ENCODE data around the gene TCOF1.

The TCOF1 gene

GRCh38 chr5:150391064-150391834 is 33.8 kb downstream of the TCOF1 start:
- no peak for DNase-seq (ENCODE audit: low spot score)

DNA sequence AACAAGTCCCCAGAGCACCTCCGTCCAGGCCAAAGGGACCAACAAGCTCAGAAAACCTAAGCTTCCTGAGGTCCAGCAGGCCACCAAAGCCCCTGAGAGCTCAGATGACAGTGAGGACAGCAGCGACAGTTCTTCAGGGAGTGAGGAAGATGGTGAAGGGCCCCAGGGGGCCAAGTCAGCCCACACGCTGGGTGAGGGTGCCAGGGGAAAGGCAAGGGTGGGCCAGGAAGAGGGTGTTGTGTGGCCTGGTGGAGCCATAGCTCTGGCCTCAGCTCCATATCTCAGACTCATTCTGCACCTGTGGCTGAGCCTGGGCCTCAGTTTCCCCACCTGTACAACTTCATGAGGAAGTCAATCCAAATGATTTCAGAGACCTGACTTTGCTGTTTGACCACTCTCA is 34.5 kb downstream of the TCOF1 start:
- no peak for DNase-seq (ENCODE audit: low spot score)

DNA sequence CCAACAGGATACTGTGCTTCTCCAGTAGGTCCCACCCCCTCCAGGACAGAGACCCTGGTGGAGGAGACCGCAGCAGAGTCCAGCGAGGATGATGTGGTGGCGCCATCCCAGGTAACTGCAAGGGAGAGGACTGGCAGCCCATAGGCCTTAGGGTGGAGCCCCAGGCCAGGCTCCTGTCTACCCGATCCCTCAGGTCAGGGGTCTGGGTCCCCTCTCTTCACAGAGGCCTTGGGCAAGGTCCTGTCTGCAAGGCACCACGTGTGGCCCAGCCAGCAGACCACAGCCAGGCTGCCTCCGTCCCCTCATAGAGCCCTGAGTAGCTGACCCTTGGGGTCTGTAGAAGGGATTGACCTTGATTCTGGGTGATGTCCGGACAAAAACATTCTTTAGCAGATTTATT is 35.2 kb downstream of the TCOF1 start:
- DNase-seq (ENCODE audit: low spot score) = no peak

GRCh38 chr5:150393096-150393645 is 35.7 kb downstream of the TCOF1 start:
- no peak for DNase-seq (ENCODE audit: low spot score)

- DNase-seq (ENCODE audit: low spot score) = no peak
Observed at GRCh38 chr5:150394131-150394530, 36.6 kb downstream of the TCOF1 start.

GRCh38 chr5:150394912-150395687 is 37.6 kb downstream of the TCOF1 start:
- DNase-seq (ENCODE audit: low spot score) = no peak

- no peak for DNase-seq (ENCODE audit: low spot score)
Observed at GRCh38 chr5:150395688-150395975, 38.1 kb downstream of the TCOF1 start.

DNA sequence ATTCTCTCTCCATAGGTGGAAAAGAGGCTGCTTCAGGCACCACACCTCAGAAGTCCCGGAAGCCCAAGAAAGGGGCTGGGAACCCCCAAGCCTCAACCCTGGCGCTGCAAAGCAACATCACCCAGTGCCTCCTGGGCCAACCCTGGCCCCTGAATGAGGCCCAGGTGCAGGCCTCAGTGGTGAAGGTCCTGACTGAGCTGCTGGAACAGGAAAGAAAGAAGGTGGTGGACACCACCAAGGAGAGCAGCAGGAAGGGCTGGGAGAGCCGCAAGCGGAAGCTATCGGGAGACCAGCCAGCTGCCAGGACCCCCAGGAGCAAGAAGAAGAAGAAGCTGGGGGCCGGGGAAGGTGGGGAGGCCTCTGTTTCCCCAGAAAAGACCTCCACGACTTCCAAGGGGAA is 38.8 kb downstream of the TCOF1 start:
- DNase-seq (ENCODE audit: low spot score) = no peak

DNA sequence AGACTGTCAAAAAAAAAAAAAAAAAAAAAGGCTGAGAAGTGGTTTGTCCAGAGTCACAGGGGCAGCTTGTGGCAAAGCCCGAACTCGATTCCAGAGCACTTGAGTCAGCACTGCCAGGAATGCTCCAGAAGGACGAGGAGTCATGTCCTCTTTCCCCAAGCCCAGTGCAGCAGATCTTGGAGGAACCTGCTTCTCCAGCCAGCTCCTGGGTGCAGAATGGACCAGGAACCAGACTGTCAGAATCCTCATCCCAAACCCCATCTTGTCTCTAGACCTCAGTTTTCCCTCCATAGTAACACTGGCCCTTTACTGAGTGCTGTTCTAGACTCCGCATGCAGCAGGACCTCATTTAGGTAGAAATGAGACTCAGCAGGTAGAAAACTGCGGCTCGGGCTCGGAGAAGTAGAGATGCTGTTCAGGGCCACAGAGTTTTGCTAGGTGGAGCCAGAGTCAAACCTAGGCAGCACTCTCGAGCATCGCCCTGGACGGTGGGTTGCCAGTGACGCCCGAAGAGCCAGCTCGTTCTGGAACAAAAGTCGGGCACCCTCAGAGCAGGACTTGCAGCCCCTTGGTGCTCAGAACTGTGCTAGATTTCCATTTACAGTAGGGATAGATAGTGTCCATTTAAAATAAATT is 39.8 kb downstream of the TCOF1 start:
- DNase-seq (ENCODE audit: low spot score) = no peak

DNA sequence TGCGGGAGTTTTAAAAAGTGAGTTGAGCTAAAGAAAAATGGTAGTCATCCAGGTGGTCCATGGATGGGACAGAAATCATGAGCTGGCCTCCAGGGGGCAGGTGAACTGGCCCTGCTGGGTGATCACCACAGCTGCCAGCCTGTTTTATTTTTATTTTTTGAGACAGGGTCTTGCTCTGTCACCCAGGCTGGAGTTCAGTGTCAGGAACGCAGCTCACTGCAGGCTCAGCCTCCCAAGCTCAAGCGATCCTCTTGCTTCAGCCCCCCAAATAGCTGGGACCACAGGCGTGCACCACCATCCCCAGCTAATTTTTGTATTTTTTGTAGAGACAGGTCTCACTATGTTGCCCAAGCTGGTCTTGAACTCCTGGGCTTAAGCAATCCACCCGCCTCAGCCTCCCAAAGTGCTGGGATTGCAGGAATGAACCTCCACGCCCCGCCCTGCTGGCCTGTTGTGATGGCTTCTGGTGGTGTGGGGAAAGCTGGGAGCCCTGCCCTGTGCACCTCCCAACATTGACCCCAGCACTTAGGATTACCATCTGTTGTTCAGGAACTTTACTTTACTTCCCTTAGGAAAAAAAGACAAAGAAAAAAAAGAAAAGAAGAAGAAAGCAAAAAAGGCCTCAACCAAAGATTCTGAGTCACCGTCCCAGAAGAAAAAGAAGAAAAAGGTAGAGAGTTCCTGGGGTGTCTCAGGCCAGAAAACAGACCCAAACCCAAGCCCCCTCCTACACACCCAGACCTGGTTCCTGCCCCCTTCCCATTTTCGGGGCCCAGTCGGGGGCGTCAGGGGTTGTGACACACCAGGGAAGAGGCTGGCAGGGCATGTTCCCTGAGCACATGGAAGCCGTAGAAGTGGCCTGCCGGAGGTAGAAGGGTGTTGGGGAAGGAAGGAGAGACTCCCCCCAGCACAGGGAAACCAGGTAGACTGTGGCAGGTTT is 40.6 kb downstream of the TCOF1 start:
- DNase-seq (ENCODE audit: low spot score) = no peak

DNA sequence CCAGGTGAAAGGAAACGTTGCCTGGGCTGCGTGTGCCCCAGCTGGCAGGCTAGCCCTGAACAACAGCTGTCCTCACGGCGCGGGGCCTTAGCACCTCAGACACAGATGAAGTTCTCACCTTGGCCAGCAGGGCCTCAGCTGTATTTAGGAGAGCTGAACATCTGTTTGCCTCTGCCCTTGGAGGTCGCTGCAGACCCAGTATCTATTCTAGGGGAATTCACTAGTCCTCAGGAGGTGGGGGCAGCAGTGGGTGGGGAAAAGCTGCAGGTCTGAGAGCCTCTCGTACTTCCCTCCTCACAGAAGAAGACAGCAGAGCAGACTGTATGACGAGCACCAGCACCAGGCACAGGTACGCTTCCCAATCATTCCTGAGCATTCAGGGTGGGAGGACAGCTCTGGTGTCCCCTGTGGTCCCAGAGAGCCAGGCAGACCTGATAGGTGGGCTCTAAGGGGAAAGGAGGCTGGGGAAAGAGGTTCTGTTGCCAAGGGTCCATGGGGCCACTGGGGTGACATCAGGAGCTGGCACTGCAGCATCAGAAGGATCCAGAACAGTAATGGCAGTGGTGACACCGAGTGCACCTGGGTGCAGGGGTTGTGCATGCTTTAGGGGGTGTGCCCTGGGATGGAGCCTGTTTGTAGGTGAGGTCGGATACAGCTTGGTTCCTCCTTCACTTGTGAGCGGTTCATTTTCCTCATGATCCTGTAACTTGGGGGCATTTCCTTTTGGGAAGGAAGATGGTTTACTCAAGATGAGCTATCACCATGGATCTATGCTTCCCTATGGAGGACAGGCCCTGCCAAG is 41.4 kb downstream of the TCOF1 start:
- DNase-seq (ENCODE audit: low spot score) = no peak

DNA sequence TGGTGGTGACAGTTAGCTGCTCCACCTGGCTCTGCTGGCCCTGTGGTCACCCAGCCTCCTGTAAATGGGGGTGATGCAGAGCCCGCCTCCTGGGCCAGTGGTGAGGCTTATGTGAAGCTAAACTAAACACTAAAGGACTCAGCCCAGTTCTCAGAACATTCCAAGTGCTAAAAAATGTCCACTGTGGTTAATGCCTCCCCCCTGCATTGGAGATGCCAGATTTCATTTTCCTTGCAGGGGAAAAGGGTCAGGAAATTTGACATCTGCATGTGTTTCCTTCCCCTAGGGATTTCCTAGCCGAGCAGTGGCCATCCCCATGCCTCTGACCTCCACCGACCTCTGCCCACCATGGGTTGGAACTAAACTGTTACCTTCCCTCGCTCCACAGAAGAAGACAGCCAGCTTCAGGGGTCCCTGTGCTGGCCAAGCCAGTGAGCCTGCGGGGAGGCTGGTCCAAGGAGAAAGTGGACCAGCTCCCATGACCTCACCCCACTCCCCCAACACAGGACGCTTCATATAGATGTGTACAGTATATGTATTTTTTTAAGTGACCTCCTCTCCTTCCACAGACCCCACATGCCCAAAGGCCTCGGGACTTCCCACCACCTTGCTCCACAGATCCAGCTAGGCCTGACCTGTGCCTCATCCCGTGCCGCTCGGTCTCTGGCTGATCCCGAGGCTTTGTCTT is 42.2 kb downstream of the TCOF1 start:
- DNase-seq (ENCODE audit: low spot score) = no peak

- no peak for DNase-seq (ENCODE audit: low spot score)
Observed at GRCh38 chr5:150400316-150401075, 43.0 kb downstream of the TCOF1 start.

- DNase-seq (ENCODE audit: low spot score) = no peak
Observed at GRCh38 chr5:150401076-150401375, 43.5 kb downstream of the TCOF1 start.

GRCh38 chr5:150401376-150402228 is 44.1 kb downstream of the TCOF1 start:
- DNase-seq (ENCODE audit: low spot score) = no peak

DNA sequence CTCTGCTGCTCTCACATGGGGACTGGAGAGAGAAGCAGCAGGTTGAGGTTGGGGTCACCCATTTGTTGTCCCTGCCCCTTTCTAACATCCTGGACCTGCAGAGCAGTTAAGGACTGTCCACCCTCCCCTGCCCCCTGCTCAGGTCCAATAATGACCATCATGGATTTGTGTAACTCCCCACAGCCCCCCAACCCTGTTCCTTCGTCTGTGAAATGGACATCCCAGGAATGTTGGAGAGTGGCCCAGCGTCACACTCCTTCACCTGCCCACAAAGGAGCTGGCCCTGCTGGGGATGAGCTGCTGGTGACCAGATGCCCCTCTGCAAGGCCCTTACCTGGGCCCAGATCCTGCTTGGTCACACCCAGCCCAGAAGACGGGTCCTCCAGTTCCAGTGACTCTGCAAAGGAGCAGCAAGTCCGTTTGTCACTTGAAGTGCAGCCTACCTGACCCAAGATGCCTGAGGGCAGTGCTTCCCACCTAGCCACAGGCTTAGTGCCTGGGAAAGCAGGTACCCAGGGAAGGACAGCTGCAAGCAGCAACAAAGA is 44.8 kb downstream of the TCOF1 start:
- DNase-seq (ENCODE audit: low spot score) = no peak

GRCh38 chr5:150402901-150403342 is 45.4 kb downstream of the TCOF1 start:
- DNase-seq (ENCODE audit: low spot score) = no peak

DNA sequence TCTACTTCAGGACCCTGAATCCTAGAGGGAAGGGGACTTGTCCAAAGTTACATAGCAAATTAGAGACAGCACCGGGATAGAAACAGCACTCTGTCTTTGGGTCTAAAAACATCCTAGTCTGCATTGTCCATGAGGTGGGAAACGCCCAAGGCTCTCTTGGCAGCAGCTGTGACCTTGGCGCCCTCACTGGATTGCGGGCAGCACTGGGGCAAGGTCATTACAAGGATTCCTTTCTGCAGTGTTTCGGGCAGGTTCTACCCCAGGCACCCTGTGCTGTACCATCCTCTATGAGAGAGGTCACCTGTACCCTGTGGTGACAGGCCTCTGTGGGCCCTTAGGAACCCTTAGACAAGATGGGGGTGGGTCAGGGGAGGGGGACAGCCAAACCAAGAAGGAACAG is 46.6 kb downstream of the TCOF1 start:
- no peak for DNase-seq (ENCODE audit: low spot score)

DNA sequence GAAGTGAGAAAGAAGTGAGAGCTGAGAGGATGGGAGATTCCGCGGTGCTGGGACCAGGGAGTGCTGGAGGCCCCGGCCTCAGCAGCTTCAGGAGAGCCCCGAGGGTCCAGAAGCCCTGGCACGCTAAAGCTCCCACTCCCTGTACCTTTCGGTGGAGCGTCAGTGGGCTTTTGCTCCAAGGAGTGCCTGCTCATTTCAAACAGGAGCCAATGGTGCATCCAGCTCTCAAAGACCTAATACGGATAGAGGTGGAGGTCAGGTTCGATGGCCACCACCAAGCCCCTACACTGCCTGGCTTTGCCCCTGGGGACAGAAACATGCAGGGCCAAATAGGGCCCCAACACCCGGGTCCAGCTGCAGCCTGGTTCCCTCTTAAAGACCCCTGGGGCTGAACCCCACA is 47.0 kb downstream of the TCOF1 start:
- no peak for DNase-seq (ENCODE audit: low spot score)
